ENCODE data around the gene IRX4. TPM values are rescaled to one million over a fixed set of nuclear protein-coding genes. Genes with fewer than 3 reads are reported as not detected.

Gene IRX4
- total and polyA plus RNA-seq, 8 donors, result 14.8 TPM; not detected in 7

GRCh38 chr5:1840071-1840547 is 42.6 kb downstream of the IRX4 start:
- Histone ChIP-seq H3K36me3 (no peaks in the 10 kb centered on the region), H3K9me3 (no peaks in the 10 kb centered on the region), H3K27me3 (peaks cover 0 to 81% (median 28%) of the 10 kb centered on the region in 3 donors), H3K4me1 (no peaks in the 10 kb centered on the region), H3K27ac (no peak overlapping the region), H3K4me3 (no peak overlapping the region)
- intact Hi-C loops (cut with DNase I; ENCODE audit: low total_unique reads), result no loop called here
- WGBS, 5 donors, result 80 to 90% (median 88%) methylated on average over 13 to 20 of the region's 20 CpGs
- TF ChIP-seq EP300 (IDR thresholded peaks at IDR 0.05) (no peak), POLR2AphosphoS5 (IDR thresholded peaks at IDR 0.05) (no peak), CTCF (IDR thresholded peaks at IDR 0.05) (no peak), POLR2A (IDR thresholded peaks at IDR 0.05) (no peak)
- no peak for DNase-seq

GRCh38 chr5:1838013-1838412 is 44.7 kb downstream of the IRX4 start:
- H3K27ac ChIP-seq, result no peak overlapping the region
- H3K36me3 ChIP-seq, result no peaks in the 10 kb centered on the region
- no peak for DNase-seq
- intact Hi-C loops (cut with DNase I; ENCODE audit: low total_unique reads), result no loop called here
- no peak for TF ChIP-seq CTCF (IDR thresholded peaks at IDR 0.05)
- TF ChIP-seq POLR2A (IDR thresholded peaks at IDR 0.05), result no peak
- no peak for TF ChIP-seq EP300 (IDR thresholded peaks at IDR 0.05)
- no peak for TF ChIP-seq POLR2AphosphoS5 (IDR thresholded peaks at IDR 0.05)
- WGBS, 5 donors, result 68 to 81% (median 73%) methylated on average over 9 of the region's 9 CpGs
- H3K9me3 ChIP-seq, result no peaks in the 10 kb centered on the region
- H3K27me3 ChIP-seq, result peaks cover 0 to 83% (median 19%) of the 10 kb centered on the region in 3 donors
- H3K4me1 ChIP-seq, result no peaks in the 10 kb centered on the region
- H3K4me3 ChIP-seq, result no peak overlapping the region

GRCh38 chr5:1836891-1837880 is 45.5 kb downstream of the IRX4 start:
- TF ChIP-seq POLR2A (IDR thresholded peaks at IDR 0.05) (no peak), EP300 (IDR thresholded peaks at IDR 0.05) (no peak), POLR2AphosphoS5 (IDR thresholded peaks at IDR 0.05) (no peak), CTCF (IDR thresholded peaks at IDR 0.05) (no peak)
- H3K9me3 ChIP-seq, result no peaks in the 10 kb centered on the region
- no peaks in the 10 kb centered on the region for H3K36me3 ChIP-seq
- H3K27me3 ChIP-seq, result peaks cover 0 to 83% (median 19%) of the 10 kb centered on the region in 3 donors
- 69 to 75% (median 72%) methylated on average over 27 to 32 of the region's 32 CpGs for WGBS, 5 donors
- H3K4me1 ChIP-seq, result no peaks in the 10 kb centered on the region
- DNase-seq, result no peak
- intact Hi-C loops (cut with DNase I; ENCODE audit: low total_unique reads), result no loop called here
- H3K4me3 ChIP-seq, result no peak overlapping the region
- H3K27ac ChIP-seq, result no peak overlapping the region

- H3K9me3 ChIP-seq, result no peaks in the 10 kb centered on the region
- no peak overlapping the region for H3K4me3 ChIP-seq
- H3K27ac ChIP-seq, result no peak overlapping the region
- no peak for TF ChIP-seq CTCF (IDR thresholded peaks at IDR 0.05)
- no peak for TF ChIP-seq EP300 (IDR thresholded peaks at IDR 0.05)
- TF ChIP-seq POLR2AphosphoS5 (IDR thresholded peaks at IDR 0.05), result no peak
- TF ChIP-seq POLR2A (IDR thresholded peaks at IDR 0.05), result no peak
- DNase-seq, result no peak
- H3K36me3 ChIP-seq, result no peaks in the 10 kb centered on the region
- intact Hi-C loops (cut with DNase I; ENCODE audit: low total_unique reads), result no loop called here
- no peaks in the 10 kb centered on the region for H3K4me1 ChIP-seq
- WGBS, 5 donors, result 70 to 74% (median 73%) methylated on average over 23 of the region's 23 CpGs
- peaks cover 0 to 81% (median 16%) of the 10 kb centered on the region in 3 donors for H3K27me3 ChIP-seq
Observed at GRCh38 chr5:1836176-1836890, 46.4 kb downstream of the IRX4 start.
